H1 (cell line): ENCODE measurements around the gene KLK12. TPM values are rescaled to one million over a fixed set of nuclear protein-coding genes. Genes with fewer than 3 reads are reported as not detected.

Experiments used
- ATF3 ChIP-seq: IDR thresholded peaks from 2 replicates; pipeline ENCODE4 v1.6.1; 2011; ENCODE audit warnings: low read depth, mild to moderate bottlenecking, low read length; ENCODE audit not compliant: insufficient read depth
- BACH1 ChIP-seq: IDR thresholded peaks from 2 replicates; pipeline ENCODE4 v1.6.1; 2012; ENCODE audit warnings: low read length, improper control_type of control experiment
- BRCA1 ChIP-seq: IDR thresholded peaks from 2 replicates; pipeline ENCODE4 v1.6.1; 2012; ENCODE audit warnings: low read depth, low read length, improper control_type of control experiment
- CEBPB ChIP-seq: IDR thresholded peaks from 2 replicates; pipeline ENCODE4 v1.6.1; 2012; ENCODE audit warnings: low read depth, low read length
- CHD1 ChIP-seq: IDR thresholded peaks from 2 replicates; pipeline ENCODE4 v1.6.1; 2012; ENCODE audit warnings: low read depth, low read length, improper control_type of control experiment
- CREB1 ChIP-seq: IDR thresholded peaks from 2 replicates; pipeline ENCODE4 v1.6.1; 2012; ENCODE audit warnings: inconsistent platforms
- E2F6 ChIP-seq: IDR thresholded peaks from 2 replicates; pipeline ENCODE4 v1.6.1; 2012; ENCODE audit warnings: inconsistent platforms
- EZH2 ChIP-seq: fragments of 200-600 bp; sonication (generic); IDR thresholded peaks from 2 replicates; pipeline ENCODE4 v1.7.1; 2012; ENCODE audit warnings: low read depth, mild to moderate bottlenecking, moderate library complexity, low read length, inconsistent platforms; ENCODE audit not compliant: severe bottlenecking
- GABPA ChIP-seq: IDR thresholded peaks from 2 replicates; pipeline ENCODE4 v1.6.1; 2011; ENCODE audit warnings: mild to moderate bottlenecking, low read length, moderate library complexity, borderline replicate concordance; ENCODE audit not compliant: insufficient read depth
- MAFK ChIP-seq: IDR thresholded peaks from 2 replicates; pipeline ENCODE4 v1.6.1; 2012; ENCODE audit warnings: low read depth, mild to moderate bottlenecking, improper control_type of control experiment, low read length
- PHF8 ChIP-seq: fragments of 200-600 bp; sonication (generic); conservative IDR thresholded peaks from 2 replicates; pipeline ENCODE4 v1.7.1; 2012; ENCODE audit warnings: low read depth, mild to moderate bottlenecking, inconsistent platforms, low read length, moderate library complexity
- POLR2A ChIP-seq, 2 experiments: IDR thresholded peaks; 1 replicate in 1 of 2; 2 replicates in 1 of 2; pipeline ENCODE4 v1.6.1; 2011; ENCODE audit warnings: low read depth in 2 of 2, low read length in 2 of 2, mild to moderate bottlenecking in 2 of 2; ENCODE audit errors: control extremely low read depth in 1 of 2
- POU5F1 ChIP-seq: IDR thresholded peaks from 2 replicates; pipeline ENCODE4 v1.6.1; 2011; ENCODE audit warnings: low read depth, mild to moderate bottlenecking, low read length, moderate library complexity
- RAD21 ChIP-seq, 2 experiments: IDR thresholded peaks in 1 of 2; conservative IDR thresholded peaks in 1 of 2; 2 replicates each; pipeline ENCODE4 v1.6.1; 2011; ENCODE audit warnings: low read depth in 2 of 2, low read length in 2 of 2, improper control_type of control experiment in 1 of 2, inconsistent platforms in 1 of 2, mild to moderate bottlenecking in 1 of 2, moderate library complexity in 1 of 2
- RFX5 ChIP-seq: IDR thresholded peaks from 2 replicates; pipeline ENCODE4 v1.6.1; 2011; ENCODE audit warnings: low read depth, low read length, improper control_type of control experiment, borderline replicate concordance
- SAP30 ChIP-seq: fragments of 300-600 bp; sonication (generic); IDR thresholded peaks from 2 replicates; pipeline ENCODE4 v1.7.1; 2012; ENCODE audit warnings: low read length, moderate library complexity, mild to moderate bottlenecking, inconsistent platforms; ENCODE audit not compliant: insufficient read depth, insufficient replicate concordance
- SIN3A ChIP-seq, 2 experiments: IDR thresholded peaks in 1 of 2; conservative IDR thresholded peaks in 1 of 2; 2 replicates each; pipeline ENCODE4 v1.6.1; 2011 to 2012; ENCODE audit warnings: low read length in 2 of 2, improper control_type of control experiment in 1 of 2, low read depth in 1 of 2, mild to moderate bottlenecking in 1 of 2
- SIRT6 ChIP-seq: IDR thresholded peaks from one replicate; pipeline ENCODE4 v1.7.1; 2012; ENCODE audit warnings: low read length, inconsistent platforms
- SIX5 ChIP-seq: IDR thresholded peaks from 2 replicates; pipeline ENCODE4 v1.6.1; 2011; ENCODE audit warnings: mild to moderate bottlenecking, low read depth, low read length
- SP1 ChIP-seq: IDR thresholded peaks from 2 replicates; pipeline ENCODE4 v1.6.1; 2011; ENCODE audit warnings: low read depth, low read length
- TEAD4 ChIP-seq: IDR thresholded peaks from 2 replicates; pipeline ENCODE4 v1.6.1; 2012; ENCODE audit warnings: low read depth, low read length, inconsistent platforms, mixed read lengths
- USF2 ChIP-seq: IDR thresholded peaks from 2 replicates; pipeline ENCODE4 v1.6.1; 2011; ENCODE audit warnings: low read length, improper control_type of control experiment
- YY1 ChIP-seq: IDR thresholded peaks from 2 replicates; pipeline ENCODE4 v1.6.1; 2011; ENCODE audit warnings: low read depth, mild to moderate bottlenecking, low read length
- polyA plus RNA-seq, 7 experiments: library from polyadenylated mRNA; depleted of rRNA in 3 of 7; stranded (reverse) in 5 of 7; unstranded in 2 of 7; fragments of >200 nt in 5 of 7; fragments of 200-250 nt in 2 of 7; gene quantifications; 1 replicate in 5 of 7; 2 replicates in 1 of 7; 4 replicates in 1 of 7; pipeline versions ENCODE4 v1.2.1 to v1.2.3, GENCODE V29; 2011 to 2013; ENCODE audit warnings: missing spikeins in 2 of 7, mixed read lengths in 2 of 7
- total RNA-seq: library from RNA; stranded (reverse); fragmentation: NEBNext Ultra II Directional; extraction: Animal tissue kit (Norgen Biotek cat#: 25700); gene quantifications from 2 replicates; pipeline ENCODE4 v1.2.1, GENCODE V29; 2021

The KLK12 gene
- total and polyA plus RNA-seq, 2 of the 8 experiments (the other 6 are each of a cell fraction or from before 2014, with no cell fraction given): 0.24 TPM; not detected in 1

GRCh38 chr19:50994129-50994528, 40.7 kb downstream of the KLK12 start (continued):
- TF ChIP-seq RFX5: no peak
- peak; percentile 72 for TF ChIP-seq YY1
- no peak for TF ChIP-seq CEBPB
- TF ChIP-seq BACH1: no peak
- no peak for TF ChIP-seq PHF8
- TF ChIP-seq SIN3A (conservative IDR thresholded peaks at IDR 0.05 in 1 of 2, IDR thresholded peaks at IDR 0.05 in 1 of 2; ENCODE audit: low read depth in 1 of 2, low read length in 2 of 2): no peak
- no peak for TF ChIP-seq CHD1
- TF ChIP-seq RAD21 (IDR thresholded peaks at IDR 0.05 in 1 of 2, conservative IDR thresholded peaks at IDR 0.05 in 1 of 2; ENCODE audit: low read depth in 2 of 2, low read length in 2 of 2): no peak
- no peak for TF ChIP-seq E2F6
- no peak for TF ChIP-seq MAFK
- peak; percentile 80 for TF ChIP-seq USF2
- TF ChIP-seq ATF3: peak; percentile 45; the same call in 1 of the 2 replicates
- no peak for TF ChIP-seq TEAD4
- TF ChIP-seq SIRT6: no peak
- no peak for TF ChIP-seq CREB1
- no peak for TF ChIP-seq SAP30
- no peak for TF ChIP-seq BRCA1
- TF ChIP-seq SP1: peak; percentile 80
- no peak for TF ChIP-seq POU5F1
- TF ChIP-seq SIX5: no peak
- no peak for TF ChIP-seq EZH2
- TF ChIP-seq POLR2A (IDR thresholded peaks at IDR 0.05; ENCODE audit: control extremely low read depth in 1 of 2, low read depth in 2 of 2, low read length in 2 of 2): no peak
- TF ChIP-seq GABPA: no peak
- TF ChIP-seq, all 59 proteins: peak for 4
